CD4-positive, alpha-beta T cell (primary cell): ENCODE results near the gene NIT1. TPM values are rescaled to one million over a fixed set of nuclear protein-coding genes. Genes with fewer than 3 reads are reported as not detected.

Experiments
- ATAC-seq: fragments of 200-7000 bp; cut with Tn5 transposase; one replicate; pipeline ENCODE4 v1.10.0; 2022; ENCODE audit warnings: mild to moderate bottlenecking; ENCODE audit not compliant: poor library complexity
- CTCF ChIA-PET: fragments of 350-600 bp; sonication (Branson Sonifier 250); formaldehyde crosslinking; loops from one replicate; lab custom pipeline; 2021; ENCODE audit warnings: antibody characterized with exemption, inconsistent platforms; lab: Charles Lee
- POLR2A ChIA-PET: fragments of 350-600 bp; sonication (Branson Sonifier 250); formaldehyde crosslinking; loops from one replicate; lab custom pipeline; 2021; ENCODE audit warnings: antibody characterized with exemption, inconsistent platforms; lab: Charles Lee
- DNase-seq, 14 experiments: peaks; one replicate each; pipeline ENCODE4 v3.0.0-alpha.2; 2013 to 2020; ENCODE audit warnings: mixed read lengths in 2 of 14
- H3K27ac ChIP-seq, 2 donors: one replicate each; pipeline versions ENCODE4 v1.5.1 to v1.7.0; 2013; ENCODE audit warnings: low read length in 2 of 2, low read depth in 1 of 2, mild to moderate bottlenecking in 1 of 2
- H3K27me3 ChIP-seq, 2 experiments: 1 replicate in 1 of 2; 2 replicates in 1 of 2; pipeline versions ENCODE4 v1.6.1 to v1.7.0; 2013; ENCODE audit warnings: low read length in 2 of 2, control low read depth in 1 of 2, mild to moderate bottlenecking in 1 of 2, moderate library complexity in 1 of 2; ENCODE audit not compliant: insufficient read depth in 2 of 2, control insufficient read depth in 1 of 2
- H3K36me3 ChIP-seq: one replicate; pipeline ENCODE4 v1.6.1; 2013; ENCODE audit warnings: low read length, control low read depth; ENCODE audit not compliant: insufficient read depth
- H3K4me1 ChIP-seq: one replicate; pipeline ENCODE4 v1.6.1; 2013; ENCODE audit warnings: low read length, control low read depth; ENCODE audit not compliant: insufficient read depth
- H3K4me3 ChIP-seq: one replicate; pipeline ENCODE4 v1.5.1; 2013; ENCODE audit warnings: mild to moderate bottlenecking, low read length, moderate library complexity
- H3K9me3 ChIP-seq, 2 experiments: 1 replicate in 1 of 2; 2 replicates in 1 of 2; pipeline versions ENCODE4 v1.6.1 to v1.7.0; 2013; ENCODE audit warnings: low read length in 2 of 2, mild to moderate bottlenecking in 2 of 2, control low read depth in 1 of 2, moderate library complexity in 1 of 2; ENCODE audit not compliant: control insufficient read depth in 1 of 2, insufficient read depth in 1 of 2
- H3K27ac Mint-ChIP-seq: one replicate; pipeline ENCODE4 v1.8.0; 2020; ENCODE audit warnings: mixed read lengths
- H3K27me3 Mint-ChIP-seq: one replicate; pipeline ENCODE4 v1.8.0; 2021; ENCODE audit warnings: mixed read lengths
- H3K36me3 Mint-ChIP-seq: one replicate; pipeline ENCODE4 v1.8.0; 2021; ENCODE audit warnings: low read depth, mixed read lengths
- H3K4me1 Mint-ChIP-seq: one replicate; pipeline ENCODE4 v1.8.0; 2021; ENCODE audit warnings: low read depth, mixed read lengths
- H3K4me3 Mint-ChIP-seq: one replicate; pipeline ENCODE4 v1.8.0; 2020; ENCODE audit warnings: mild to moderate bottlenecking, mixed read lengths
- H3K9me3 Mint-ChIP-seq: one replicate; pipeline ENCODE4 v1.8.0; 2020; ENCODE audit warnings: mixed read lengths
- CTCF ChIP-seq: fragments of 200-600 bp; IDR thresholded peaks from one replicate; pipeline ENCODE4 v1.8.0; 2022; ENCODE audit warnings: antibody characterized with exemption, mild to moderate bottlenecking
- intact Hi-C, 2 experiments: fragments of 100-400 bp; cut with DNase I in 1 of 2; cut with micrococcal nuclease in 1 of 2; formaldehyde crosslinking; loops; one replicate each; pipeline versions ENCODE4 v1.15.1 to v1.9.0; 2023 to 2025; cut with DNase I, micrococcal nuclease
- total RNA-seq, 174 experiments: library from RNA in 2 of 174; stranded (reverse) in 2 of 174; gene quantifications; one replicate each; pipeline ENCODE4 v1.2.3 and lab custom pipeline; 2021 to 2026

NIT1 gene
- total RNA-seq, 2 experiments from 2014 or later: 15.9 to 18.0 TPM

- no peak for TF ChIP-seq CTCF
- H3K4me3 ChIP-seq: peak overlapping the region; percentile 95
- no peaks in the 10 kb centered on the region for H3K27me3 ChIP-seq
- H3K36me3 ChIP-seq: peaks cover 58% of the 10 kb centered on the region
- H3K4me1 ChIP-seq: peaks cover 34% of the 10 kb centered on the region
- intact Hi-C loops: loop anchor here (2.0 to 5.0 kb wide), 2 partner anchors 18 to 35 kb away; partner anchors contain the start of gene DEDD (in 2 of the 2)
- H3K9me3 ChIP-seq: no peaks in the 10 kb centered on the region
- H3K27ac Mint-ChIP-seq: peak overlapping the region; percentile 98
- peaks cover 70% of the 10 kb centered on the region for H3K36me3 Mint-ChIP-seq
- peak overlapping the region; percentile 69 to 86 for H3K27ac ChIP-seq
- no peaks in the 10 kb centered on the region for H3K27me3 Mint-ChIP-seq
- DNase-seq (no peak), ATAC-seq (no peak)
- H3K4me1 Mint-ChIP-seq: peaks cover 59% of the 10 kb centered on the region
- H3K4me3 Mint-ChIP-seq: peak overlapping the region; percentile 93
- CTCF ChIA-PET: interaction anchor here (0.6 to 4.3 kb wide), 16 partner anchors 10 to 201 kb away, joined by 3 to 28 read pairs (median 8); partner anchors contain the start of genes APOA2, B4GALT3, CFAP126 and DEDD
- POLR2A ChIA-PET: interaction anchor here (1.0 to 3.6 kb wide), 19 partner anchors 9 to 215 kb away, joined by 3 to 58 read pairs (median 14); partner anchors contain the start of genes ARHGAP30, B4GALT3, DEDD and NDUFS2
- no peaks in the 10 kb centered on the region for H3K9me3 Mint-ChIP-seq
Measured at GRCh38 chr1:161166669-161167548, 49.0 kb downstream of the NIT1 start.

- Histone ChIP-seq H3K4me1 (peaks cover 45% of the 10 kb centered on the region), H3K36me3 (peaks cover 59% of the 10 kb centered on the region), H3K27me3 (no peaks in the 10 kb centered on the region), H3K4me3 (no peak overlapping the region), H3K27ac (no peak overlapping the region), H3K9me3 (no peaks in the 10 kb centered on the region)
- DNase-seq (no peak), ATAC-seq (no peak)
- Mint-ChIP-seq H3K4me1 (peaks cover 55% of the 10 kb centered on the region), H3K27me3 (no peaks in the 10 kb centered on the region), H3K9me3 (no peaks in the 10 kb centered on the region), H3K36me3 (peaks cover 72% of the 10 kb centered on the region), H3K27ac (no peak overlapping the region), H3K4me3 (peak overlapping the region; percentile 34)
- intact Hi-C loops: loop anchor here (2.0 to 5.0 kb wide), 2 partner anchors 30 to 37 kb away; partner anchors contain the start of genes DEDD (in 2 of the 2) and ADAMTS4 (in 1 of the 2)
- POLR2A ChIA-PET: interaction anchor here (3.2 kb wide), 1 partner anchor 14 kb away, joined by 17 read pairs; no protein-coding TSS in a partner anchor
- TF ChIP-seq CTCF: no peak
- CTCF ChIA-PET: interaction anchor here (0.6 kb wide), 1 partner anchor 19 kb away, joined by 6 read pairs; no protein-coding TSS in a partner anchor
Measured at GRCh38 chr1:161168906-161169305, 51.0 kb downstream of the NIT1 start.

Other genes starting within 250 kb of the NIT1 start
- gene ITLN1, start 232.9 kb upstream of the NIT1 start, total RNA-seq: not detected
- not detected for gene ITLN2, start 163.3 kb upstream of the NIT1 start, total RNA-seq
- 10 to 100 TPM; 15.2 to 16.2 TPM for gene F11R, start 97.0 kb upstream of the NIT1 start, total RNA-seq
- 10 to 100 TPM; 38.0 to 40.3 TPM for gene TSTD1, start 79.1 kb upstream of the NIT1 start, total RNA-seq
- gene USF1, start 72.1 kb upstream of the NIT1 start, total RNA-seq: 10 to 100 TPM; 93.5 to 99.1 TPM
- gene ARHGAP30, start 48.2 kb upstream of the NIT1 start, total RNA-seq: 10 to 100 TPM; 76.6 to 78.9 TPM
- under 1 TPM; 0.22 TPM for gene NECTIN4, start 28.5 kb upstream of the NIT1 start, total RNA-seq
- gene KLHDC9, start 19.7 kb upstream of the NIT1 start, total RNA-seq: under 1 TPM in 1 of 2 experiments, not detected in 1; 0.41 TPM
- gene PFDN2, start 68 bp upstream of the NIT1 start, total RNA-seq: 10 to 100 TPM; 46.2 to 57.7 TPM
- gene DEDD, start 14.6 kb downstream of the NIT1 start, total RNA-seq: 10 to 100 TPM; 35.5 to 36.6 TPM
- gene UFC1, start 35.9 kb downstream of the NIT1 start, total RNA-seq: 10 to 100 TPM; 96.6 to 97.8 TPM
- 10 to 100 TPM; 44.4 to 45.6 TPM for gene USP21, start 41.4 kb downstream of the NIT1 start, total RNA-seq
- gene PPOX, start 48.3 kb downstream of the NIT1 start, total RNA-seq: 10 to 100 TPM; 28.6 to 31.5 TPM
- 10 to 100 TPM; 40.8 to 44.3 TPM for gene B4GALT3, start 59.4 kb downstream of the NIT1 start, total RNA-seq
- gene ADAMTS4, start 80.9 kb downstream of the NIT1 start, total RNA-seq: under 1 TPM; 0.28 to 0.60 TPM
- 10 to 100 TPM; 49.9 to 55.7 TPM for gene NDUFS2, start 84.3 kb downstream of the NIT1 start, total RNA-seq
- 1 to 10 TPM; 2.0 TPM for gene FCER1G, start 97.2 kb downstream of the NIT1 start, total RNA-seq
- gene APOA2, start 105.5 kb downstream of the NIT1 start, total RNA-seq: not detected
- 1 to 10 TPM; 3.2 to 4.1 TPM for gene TOMM40L, start 108.0 kb downstream of the NIT1 start, total RNA-seq
- gene NR1I3, start 120.1 kb downstream of the NIT1 start, total RNA-seq: not detected
- not detected for gene PCP4L1, start 140.6 kb downstream of the NIT1 start, total RNA-seq
- 1 to 10 TPM; 3.1 to 3.2 TPM for gene MPZ, start 191.9 kb downstream of the NIT1 start, total RNA-seq
- 10 to 100 TPM; 33.0 to 37.2 TPM for gene SDHC, start 196.3 kb downstream of the NIT1 start, total RNA-seq
- not detected for gene CFAP126, start 249.8 kb downstream of the NIT1 start, total RNA-seq